ENCODE data around the gene NAA50. TPM values are rescaled to one million over a fixed set of nuclear protein-coding genes. Genes with fewer than 3 reads are reported as not detected.

NAA50 gene
- 96.3 and 108 TPM in 2 replicates for total RNA-seq

DNA sequence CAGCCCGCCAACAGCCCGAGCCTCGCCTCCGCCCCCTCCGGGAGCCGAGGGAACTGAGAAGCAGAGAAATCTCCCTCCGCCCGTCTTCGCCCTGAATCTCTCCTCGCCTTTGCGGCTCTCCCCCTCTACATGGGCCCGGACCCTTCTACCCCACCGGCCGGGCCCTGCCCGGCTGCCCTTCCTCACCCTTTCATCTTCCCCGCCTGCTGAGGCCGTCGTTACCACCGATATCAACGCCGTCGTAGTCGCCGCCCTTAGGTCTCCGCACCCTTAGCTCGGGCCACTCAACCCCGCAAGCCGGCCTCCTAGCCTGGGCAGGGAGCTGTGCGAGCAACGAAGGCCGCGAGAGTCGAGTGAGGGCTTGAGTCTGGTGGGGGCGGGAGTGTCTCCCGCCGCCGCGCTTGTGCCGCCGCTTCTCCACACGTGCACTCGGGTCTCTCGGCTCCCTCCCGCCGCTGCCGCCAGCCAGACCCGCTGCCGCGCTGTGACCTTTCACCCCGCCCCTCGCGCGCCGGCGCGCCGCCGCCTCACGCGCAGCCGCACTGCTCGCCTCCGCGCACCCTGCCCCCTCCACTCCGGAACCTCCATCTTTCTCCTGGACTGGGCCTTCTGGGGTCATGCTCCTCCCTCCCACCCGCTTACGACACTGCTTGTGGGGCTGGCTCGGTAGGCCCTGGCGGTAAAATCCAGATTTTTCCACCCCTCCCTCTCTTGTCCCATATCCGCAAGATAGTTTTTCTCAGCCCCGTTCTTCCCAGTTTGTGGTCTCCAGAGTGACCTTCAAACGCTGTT is at the start of gene NAA50:
Gene NAA50 (minus strand): TSS at position 494 of the 792 bp plus-strand sequence. CDS start 300 bp downstream, at position 194.
- intact Hi-C loops (cut with micrococcal nuclease) = loop anchor here (1.0 to 10.0 kb wide), 22 partner anchors 10 to 1614 kb away; partner anchors contain the start of genes CCDC191, GCSAM, GRAMD1C and QTRT2

DNA sequence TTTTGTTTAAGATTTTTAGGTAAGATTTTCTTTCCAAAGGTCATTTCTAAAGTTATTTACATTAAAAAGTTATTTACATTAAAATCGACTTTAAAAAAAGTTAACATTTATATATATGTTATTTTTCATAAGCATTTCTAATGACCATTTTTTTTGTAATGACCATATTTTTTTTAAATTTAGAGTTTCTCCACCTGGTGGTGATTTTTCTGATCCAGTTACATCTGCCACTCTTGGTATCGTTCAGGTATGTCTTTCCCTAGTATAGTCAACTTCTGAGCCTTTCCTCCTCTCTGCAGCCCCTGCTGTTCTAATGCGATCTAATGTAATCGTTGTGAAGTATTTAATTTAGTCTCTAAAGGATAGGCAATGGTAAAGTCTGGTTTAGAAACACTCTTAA is 49.6 kb upstream of the NAA50 start:
- intact Hi-C loops (cut with micrococcal nuclease) = loop anchor here (2.0 kb wide), 1 partner anchor 59 kb away; no protein-coding TSS in a partner anchor

GRCh38 chr3:113794526-113794925 is 48.5 kb upstream of the NAA50 start:
- intact Hi-C loops (cut with micrococcal nuclease) = loop anchor here (2.0 kb wide), 1 partner anchor 58 kb away; no protein-coding TSS in a partner anchor

DNA sequence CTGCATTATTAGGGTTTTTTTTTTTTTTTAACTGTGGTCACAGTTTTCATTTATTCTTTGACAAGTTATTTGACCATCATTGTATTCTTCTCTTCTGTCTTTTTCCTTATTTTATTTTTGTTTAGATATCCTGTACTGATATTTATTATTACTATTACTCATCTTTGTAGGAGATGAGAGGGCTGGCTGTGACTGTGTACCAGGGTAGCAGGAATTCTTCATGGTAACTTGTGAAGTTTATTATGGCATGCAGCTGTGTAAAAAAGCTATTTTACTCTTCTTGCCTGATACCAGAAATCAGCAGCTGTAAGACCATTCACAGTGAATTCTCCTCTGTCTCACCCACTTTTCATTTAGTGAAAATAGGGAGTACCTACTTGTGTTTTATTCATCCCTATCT is 45.3 kb upstream of the NAA50 start:
- intact Hi-C loops (cut with micrococcal nuclease) = no loop called here

DNA sequence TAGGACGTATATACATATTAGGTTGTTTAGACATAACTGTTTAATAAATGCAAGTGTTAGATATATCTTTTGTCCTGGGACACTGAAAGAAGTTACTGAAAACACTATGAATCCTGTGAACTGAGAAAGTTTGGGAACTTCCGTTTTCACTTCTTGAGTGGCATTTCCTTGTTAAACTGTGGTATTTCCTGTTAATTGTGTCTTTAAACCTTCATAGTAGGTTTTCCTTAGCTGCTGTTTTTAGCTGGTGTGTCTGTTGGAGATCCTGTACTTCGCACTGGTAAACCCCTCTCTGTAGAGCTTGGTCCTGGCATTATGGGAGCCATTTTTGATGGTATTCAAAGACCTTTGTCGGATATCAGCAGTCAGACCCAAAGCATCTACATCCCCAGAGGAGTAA is 37.9 kb upstream of the NAA50 start:
- intact Hi-C loops (cut with micrococcal nuclease) = loop anchor here (1.0 kb wide), 1 partner anchor 38 kb away; the partner anchor contains the start of gene NAA50

GRCh38 chr3:113783463-113783862 is 37.4 kb upstream of the NAA50 start:
- intact Hi-C loops (cut with micrococcal nuclease) = loop anchor here (1.0 kb wide), 1 partner anchor 37 kb away; the partner anchor contains the start of gene NAA50

- intact Hi-C loops (cut with micrococcal nuclease) = no loop called here
Measured at GRCh38 chr3:113776564-113776963, 30.5 kb upstream of the NAA50 start.

DNA sequence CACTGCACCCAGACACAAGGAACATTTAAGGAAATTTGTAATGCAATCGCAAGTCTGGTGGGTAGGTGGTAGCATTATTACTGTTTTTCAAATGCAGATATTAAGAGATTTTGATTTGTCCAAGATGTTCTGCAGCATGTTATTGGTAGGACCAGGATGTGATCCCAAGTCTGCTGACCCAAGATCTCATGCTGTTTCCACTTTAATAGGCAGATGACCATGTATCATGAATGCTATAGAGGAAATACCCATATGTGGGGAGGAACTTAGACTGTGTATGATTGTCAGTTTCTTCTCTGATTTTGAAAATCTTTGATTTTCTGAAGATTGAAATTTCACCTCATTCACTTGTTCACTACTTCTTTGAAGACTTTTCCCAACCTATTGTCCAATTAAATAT is 29.5 kb upstream of the NAA50 start:
- intact Hi-C loops (cut with micrococcal nuclease) = no loop called here

DNA sequence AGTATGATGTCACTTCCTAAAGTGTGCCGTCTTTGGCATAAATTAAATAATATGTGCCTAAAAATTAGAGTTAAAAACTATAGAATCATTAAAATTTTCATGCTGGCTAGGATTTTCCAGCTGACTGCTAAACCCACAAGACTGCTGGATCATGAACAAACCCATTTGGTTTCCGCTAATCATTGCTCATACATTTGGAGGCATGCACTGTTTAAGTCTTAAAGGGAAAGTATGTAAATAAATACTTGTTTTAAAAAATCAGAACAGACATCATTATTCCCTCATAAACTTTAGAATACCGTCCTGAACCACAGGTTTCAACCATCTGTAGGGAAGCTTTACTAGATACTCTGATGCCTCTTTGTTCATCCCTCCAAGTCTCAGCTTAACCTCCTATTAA is 27.3 kb upstream of the NAA50 start:
- intact Hi-C loops (cut with micrococcal nuclease) = no loop called here

GRCh38 chr3:113771993-113772392 is 25.9 kb upstream of the NAA50 start:
- intact Hi-C loops (cut with micrococcal nuclease) = no loop called here

DNA sequence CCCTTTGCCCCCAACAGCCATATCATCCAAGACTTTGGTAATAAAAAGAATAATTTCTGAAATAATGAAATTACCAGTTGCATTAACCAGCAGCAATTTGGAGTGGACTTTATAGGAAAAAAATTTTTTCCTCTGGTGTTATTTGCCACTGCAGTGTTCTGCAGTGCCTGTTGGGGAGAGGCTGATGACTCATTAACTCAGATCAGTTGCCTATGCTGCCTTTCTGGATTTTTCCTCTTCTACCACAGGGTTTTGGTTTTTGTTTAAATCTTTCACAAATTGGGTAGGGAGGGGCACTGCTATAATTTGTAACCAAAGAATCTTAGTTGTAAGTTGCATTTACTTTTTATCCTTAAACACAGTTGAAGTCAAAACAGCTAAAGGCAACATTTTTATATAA is 23.5 kb upstream of the NAA50 start:
- intact Hi-C loops (cut with micrococcal nuclease) = no loop called here

DNA sequence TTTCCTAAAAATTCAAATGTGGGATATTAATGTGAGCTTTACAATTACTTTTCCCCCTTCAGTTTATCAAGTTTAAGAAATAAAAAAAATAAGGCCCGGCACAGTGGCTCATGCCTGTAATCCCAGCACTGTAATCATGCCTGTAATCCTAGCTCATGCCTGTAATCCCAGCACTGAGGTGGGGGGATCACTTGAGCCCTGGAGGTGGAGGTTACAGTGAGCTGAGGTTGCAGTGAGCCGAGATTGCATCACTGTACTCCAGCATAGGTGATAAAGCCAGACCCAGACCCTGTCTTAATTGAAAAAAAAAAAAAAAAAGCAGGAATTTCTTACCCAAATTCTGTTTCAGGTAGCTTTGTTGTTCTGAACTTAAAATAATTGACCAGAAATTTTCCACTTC is 18.6 kb upstream of the NAA50 start:
- intact Hi-C loops (cut with micrococcal nuclease) = no loop called here

GRCh38 chr3:113758389-113759024 is 12.5 kb upstream of the NAA50 start:
- intact Hi-C loops (cut with micrococcal nuclease) = no loop called here

GRCh38 chr3:113754494-113755159 is 8.6 kb upstream of the NAA50 start:
- intact Hi-C loops (cut with micrococcal nuclease) = no loop called here

GRCh38 chr3:113753376-113753985 is 7.4 kb upstream of the NAA50 start:
- intact Hi-C loops (cut with micrococcal nuclease) = no loop called here

- intact Hi-C loops (cut with micrococcal nuclease) = no loop called here
Measured at GRCh38 chr3:113751141-113751540, 5.1 kb upstream of the NAA50 start.

- intact Hi-C loops (cut with micrococcal nuclease) = loop anchor here (1.0 to 10.0 kb wide), 7 partner anchors 55 to 1615 kb away; partner anchors contain the start of genes GCSAM and SLC35A5
Measured at GRCh38 chr3:113747283-113748046, 1.4 kb upstream of the NAA50 start.

DNA sequence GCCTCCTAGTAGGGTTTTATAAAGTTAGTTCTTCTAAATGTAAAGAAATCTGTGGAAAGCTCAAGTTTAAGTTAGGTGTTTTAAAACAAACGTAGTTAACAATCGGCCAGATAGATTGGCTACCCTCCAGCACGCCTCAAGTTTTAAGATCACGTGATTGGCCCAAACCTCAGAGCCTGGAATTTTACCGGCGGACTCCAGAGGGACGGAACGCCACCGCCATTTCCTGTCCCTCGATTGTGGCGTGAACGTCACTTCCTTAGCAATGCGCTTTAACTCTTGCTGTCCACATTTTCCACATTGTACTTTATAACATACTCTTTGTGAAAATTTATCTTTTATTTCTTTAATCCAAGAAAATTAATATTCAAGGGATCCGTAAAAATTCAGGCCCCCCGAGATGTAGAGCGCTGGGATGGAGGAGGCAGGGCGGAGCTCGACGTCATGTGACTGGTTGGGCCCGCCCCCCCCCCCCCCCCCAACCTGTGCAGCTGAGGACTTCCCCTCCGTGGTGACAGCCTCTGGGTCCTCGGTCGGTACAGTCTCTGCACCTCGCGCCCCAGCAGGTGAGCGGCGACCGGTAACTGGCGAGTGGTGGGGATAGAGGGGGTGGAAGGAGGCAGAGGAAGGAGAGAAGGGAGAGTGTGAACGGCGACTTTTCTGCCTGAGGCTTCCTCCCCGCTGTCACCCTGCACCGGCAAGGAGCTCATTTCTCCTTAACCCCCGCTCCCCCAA is 666 bp upstream of the NAA50 start, which contains the start of gene ATP6V1A:
Gene ATP6V1A (plus strand): TSS at position 488 of the 735 bp plus-strand sequence. CDS start 31,719 bp downstream, outside the sequence.
- intact Hi-C loops (cut with micrococcal nuclease) = loop anchor here (1.0 to 10.0 kb wide), 14 partner anchors 37 to 1614 kb away; partner anchors contain the start of genes GCSAM, SIDT1, SLC35A5 and SPICE1
